ENCODE results near the gene PIP5KL1. TPM values are rescaled to one million over a fixed set of nuclear protein-coding genes. Genes with fewer than 3 reads are reported as not detected.

Gene PIP5KL1
- total and polyA plus RNA-seq, 2 of the 8 experiments (the other 6 are each of a cell fraction or from before 2014, with no cell fraction given) = 13.4 to 15.4 TPM

DNA sequence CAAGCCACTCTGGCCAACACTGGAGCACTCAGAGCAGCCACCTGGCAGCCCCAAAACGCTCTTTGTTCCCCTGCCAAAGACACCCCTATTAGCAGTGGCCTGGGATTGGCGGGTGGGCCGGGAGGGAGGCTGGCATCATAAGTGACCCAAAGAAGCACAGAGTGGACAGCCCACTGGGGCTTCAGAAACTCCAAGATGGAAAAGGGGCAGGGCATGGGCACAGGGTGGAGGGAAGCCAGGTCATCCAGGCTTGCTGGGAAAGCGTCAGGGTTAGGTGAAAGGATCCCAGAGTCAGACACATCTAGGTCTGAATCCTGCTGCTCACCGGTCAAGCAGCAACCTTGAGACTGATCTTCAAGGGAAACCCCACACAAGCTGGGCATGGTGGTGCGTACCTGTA lies 35.4 kb upstream of the PIP5KL1 start:
- peak overlapping the region; percentile 29 for H4K91ac ChIP-seq (replicated peaks; ENCODE audit: insufficient read length, low read length)
- no peaks in the 10 kb centered on the region for H3K27me3 ChIP-seq (replicated peaks in 1 of 4; ENCODE audit: control insufficient read depth in 3 of 4, extremely low read depth in 1 of 4, insufficient read depth in 3 of 4, low read length in 3 of 4)
- no peak overlapping the region for H2AFZ ChIP-seq (ENCODE audit: low read length)
- H2BK15ac ChIP-seq (ENCODE audit: low read length) = peak overlapping the region; percentile 92; the same call in 1 of the 2 replicates
- peak overlapping the region; percentile 86 for H2AK5ac ChIP-seq (ENCODE audit: low read depth, low read length)
- H3K4me1 ChIP-seq (replicated peaks in 1 of 4; ENCODE audit: control insufficient read depth in 3 of 4, insufficient read depth in 4 of 4, low read length in 3 of 4) = peaks cover 0 to 47% (median 18%) of the 10 kb centered on the region in 4 experiments; a peak in 6 of 7 replicates
- no peak overlapping the region for H2BK20ac ChIP-seq (ENCODE audit: low read length)
- no peak overlapping the region for H2BK120ac ChIP-seq (replicated peaks; ENCODE audit: low read depth, low read length)
- no peak overlapping the region for H3K23ac ChIP-seq (ENCODE audit: insufficient read length)
- H3K36me3 ChIP-seq (ENCODE audit: control insufficient read depth in 2 of 4, insufficient read depth in 4 of 4, low read length in 3 of 4) = no peaks in the 10 kb centered on the region
- H3K4ac ChIP-seq (replicated peaks; ENCODE audit: insufficient read length, low read depth, low read length) = no peak overlapping the region
- peak overlapping the region; percentile 48 for H3K18ac ChIP-seq (ENCODE audit: extremely low read depth, low read length)
- peak overlapping the region; percentile 84 for H2BK12ac ChIP-seq (ENCODE audit: low read depth, low read length)
- FAIRE-seq = no peak
- CTCF ChIA-PET (ENCODE audit: partially characterized antibody) = interaction anchor here (0.6 to 35.5 kb wide), 6 partner anchors 10 to 745 kb away, joined by 3 to 825 read pairs (median 4); no protein-coding TSS in a partner anchor
- no peak overlapping the region for H3K4me3 ChIP-seq (ENCODE audit: extremely low read depth in 1 of 4, insufficient read depth in 2 of 4, low read depth in 3 of 4, low read length in 4 of 4)
- H3K79me1 ChIP-seq (ENCODE audit: low read depth, low read length) = peaks cover 31% of the 10 kb centered on the region
- no peak for DNase-seq (ENCODE audit: low read depth in 1 of 2, low spot score in 2 of 2)
- H4K5ac ChIP-seq (ENCODE audit: insufficient read length, low read depth, low read length) = peak overlapping the region; percentile 7
- H3K27ac ChIP-seq (ENCODE audit: low read depth, low read length) = no peak overlapping the region
- TF ChIP-seq CEBPB (IDR thresholded peaks at IDR 0.05; ENCODE audit: low read depth, low read length) = no peak
- H4K20me1 ChIP-seq (replicated peaks in 1 of 2; ENCODE audit: control insufficient read depth in 1 of 2, insufficient read depth in 2 of 2, low read length in 2 of 2) = peaks cover 21 to 45% of the 10 kb centered on the region in 2 experiments
- no peaks in the 10 kb centered on the region for H3K9me3 ChIP-seq (ENCODE audit: insufficient read depth in 2 of 2, low read depth in 1 of 2, low read length in 1 of 2)
- no peaks in the 10 kb centered on the region for H3K23me2 ChIP-seq (ENCODE audit: low read depth, low read length)
- H2BK5ac ChIP-seq (ENCODE audit: low read depth, low read length) = peak overlapping the region; percentile 93
- H3K9ac ChIP-seq (replicated peaks in 1 of 4; ENCODE audit: extremely low read depth in 1 of 4, low read depth in 3 of 4, low read length in 3 of 4) = no peak overlapping the region; a peak in 1 of 7 replicates
- no peak overlapping the region for H3K56ac ChIP-seq (replicated peaks; ENCODE audit: insufficient read length, low read depth, low read length)
- no peak overlapping the region for H3K4me2 ChIP-seq (ENCODE audit: insufficient read depth in 1 of 2, low read depth in 2 of 2, low read length in 2 of 2)
- WGBS, 2 experiments (ENCODE audit: extremely low coverage in 1 of 2, insufficient coverage in 1 of 2, insufficient read length in 1 of 2, insufficient replicate concordance in 2 of 2, low coverage in 1 of 2, low lambda C conversion rate in 2 of 2, missing lambda C conversion rate in 1 of 2) = 85% methylated on average over 6 of the region's 6 CpGs; no CpG with 5 or more reads in 1 of the 2 experiments
- peak overlapping the region; percentile 75; the same call in 1 of the 2 replicates for H4K8ac ChIP-seq (ENCODE audit: extremely low read depth, insufficient read depth, low read length)
- POLR2A ChIA-PET (ENCODE audit: partially characterized antibody) = interaction anchor here (0.6 to 1.5 kb wide), 4 partner anchors 10 to 16 kb away, joined by 3 to 10 read pairs (median 4); partner anchors contain the start of gene EEIG1
- no peak overlapping the region for H3K14ac ChIP-seq (ENCODE audit: insufficient read length)
- peaks cover 5 to 98% of the 10 kb centered on the region in 2 experiments; a peak in 3 of 4 replicates for H3K79me2 ChIP-seq (ENCODE audit: control insufficient read depth in 1 of 2, insufficient read depth in 2 of 2, low read length in 2 of 2)
